ENCODE results near the gene HOXA9. TPM values are rescaled to one million over a fixed set of nuclear protein-coding genes. Genes with fewer than 3 reads are reported as not detected.

Gene HOXA9
- total RNA-seq, 4 donors from 2014 or later: 0.63 to 1.9 (median 0.67) TPM; not detected in 1

DNA sequence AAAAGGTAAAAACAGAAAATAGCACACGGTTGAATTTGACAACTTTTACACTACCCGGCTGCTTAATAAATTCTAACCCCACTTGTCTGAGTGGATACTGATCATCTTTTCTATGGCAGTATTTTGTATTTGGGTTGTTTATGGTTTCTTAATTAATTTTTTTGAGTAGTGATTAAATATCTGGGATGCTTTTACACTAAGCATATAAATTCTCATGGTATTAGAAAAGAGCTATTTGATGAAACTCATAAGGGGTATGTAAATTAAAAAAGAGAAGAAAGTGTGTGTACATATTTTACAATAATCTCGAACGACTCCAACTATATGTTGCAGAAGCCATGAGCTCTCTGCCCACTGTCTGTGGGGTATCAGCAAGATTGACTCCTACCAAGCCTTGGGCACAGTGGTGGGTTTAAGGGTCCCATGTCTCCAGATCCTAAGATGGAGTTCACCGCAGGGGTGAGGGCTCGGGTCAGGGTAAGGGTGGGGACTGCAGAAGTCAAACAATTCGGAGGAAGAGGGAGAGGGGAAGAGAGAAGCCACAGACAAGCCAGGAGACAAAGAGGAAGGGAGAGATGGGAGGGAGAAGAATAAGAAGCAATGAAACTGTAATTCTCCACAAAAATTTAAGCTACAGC lies 42.1 kb upstream of the HOXA9 start:
- intact Hi-C loops (cut with DNase I): loop anchor here (10.0 kb wide), 1 partner anchor 717 kb away; no protein-coding TSS in a partner anchor
- TF ChIP-seq POLR2A (IDR thresholded peaks at IDR 0.05): no peak
- TF ChIP-seq, protein P1, sequence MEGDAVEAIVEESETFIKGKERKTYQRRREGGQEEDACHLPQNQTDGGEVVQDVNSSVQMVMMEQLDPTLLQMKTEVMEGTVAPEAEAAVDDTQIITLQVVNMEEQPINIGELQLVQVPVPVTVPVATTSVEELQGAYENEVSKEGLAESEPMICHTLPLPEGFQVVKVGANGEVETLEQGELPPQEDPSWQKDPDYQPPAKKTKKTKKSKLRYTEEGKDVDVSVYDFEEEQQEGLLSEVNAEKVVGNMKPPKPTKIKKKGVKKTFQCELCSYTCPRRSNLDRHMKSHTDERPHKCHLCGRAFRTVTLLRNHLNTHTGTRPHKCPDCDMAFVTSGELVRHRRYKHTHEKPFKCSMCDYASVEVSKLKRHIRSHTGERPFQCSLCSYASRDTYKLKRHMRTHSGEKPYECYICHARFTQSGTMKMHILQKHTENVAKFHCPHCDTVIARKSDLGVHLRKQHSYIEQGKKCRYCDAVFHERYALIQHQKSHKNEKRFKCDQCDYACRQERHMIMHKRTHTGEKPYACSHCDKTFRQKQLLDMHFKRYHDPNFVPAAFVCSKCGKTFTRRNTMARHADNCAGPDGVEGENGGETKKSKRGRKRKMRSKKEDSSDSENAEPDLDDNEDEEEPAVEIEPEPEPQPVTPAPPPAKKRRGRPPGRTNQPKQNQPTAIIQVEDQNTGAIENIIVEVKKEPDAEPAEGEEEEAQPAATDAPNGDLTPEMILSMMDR (IDR thresholded peaks at IDR 0.05): no peak
- Histone ChIP-seq H3K27me3 (peaks cover 66% of the 10 kb centered on the region), H3K4me1 (peaks cover 9 to 20% of the 10 kb centered on the region in 2 donors), H3K9me3 (no peaks in the 10 kb centered on the region), H3K36me3 (no peaks in the 10 kb centered on the region), H3K4me3 (replicated peaks in 1 of 3) (no peak overlapping the region), H3K27ac (no peak overlapping the region)
- 33 to 44% methylated on average over 7 of the region's 7 CpGs for WGBS, 2 donors
- DNase-seq: no peak

DNA sequence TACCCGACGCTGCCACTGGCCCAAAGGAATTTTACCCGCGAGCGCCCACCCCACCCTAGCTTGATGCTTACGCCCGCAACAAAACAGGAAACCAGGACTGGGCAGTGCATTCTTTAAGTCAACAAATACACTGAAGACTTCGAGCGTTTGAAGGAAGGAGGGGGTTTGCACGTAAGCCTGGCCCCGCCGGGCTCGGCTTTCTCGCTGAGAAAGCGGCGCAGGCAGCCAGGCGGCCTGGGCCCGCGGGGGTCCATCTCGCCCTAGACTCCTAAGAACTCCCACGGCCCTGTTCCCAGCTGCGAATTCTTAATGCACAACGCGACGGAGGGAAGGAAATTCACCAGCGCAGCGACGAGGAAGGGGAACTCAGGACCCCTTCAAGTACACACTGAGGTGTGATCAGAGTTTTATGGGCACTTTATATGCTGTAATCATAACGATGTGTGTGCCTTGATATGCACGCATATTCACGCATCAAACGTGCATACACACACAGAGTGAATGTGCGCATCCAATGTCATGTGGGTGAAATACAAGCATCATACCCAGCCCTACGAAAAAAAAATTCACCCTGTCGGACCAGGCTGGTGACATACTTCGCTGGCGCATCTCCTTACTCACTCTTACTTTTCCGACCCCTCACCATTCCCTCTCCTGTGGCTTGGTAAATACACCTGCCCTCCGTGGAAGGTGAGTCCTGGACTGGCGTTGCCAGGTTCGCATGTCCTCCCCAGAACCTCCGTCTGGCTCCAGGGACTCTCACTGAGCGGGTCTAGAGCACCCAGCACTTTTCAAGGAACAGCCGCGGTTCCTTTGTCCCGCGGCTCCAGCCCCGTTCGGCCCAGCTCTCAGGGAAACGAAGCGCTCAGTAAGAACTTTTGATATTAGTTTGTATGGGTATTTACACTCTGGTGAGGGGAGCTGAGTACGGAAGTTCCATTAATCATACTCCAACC lies 40.3 kb upstream of the HOXA9 start:
- Histone ChIP-seq H3K4me3 (replicated peaks in 1 of 3) (peak overlapping the region in 1 of 3 donors; percentile 6), H3K4me1 (peaks cover 7 to 26% of the 10 kb centered on the region in 2 donors), H3K9me3 (no peaks in the 10 kb centered on the region), H3K27me3 (peaks cover 63% of the 10 kb centered on the region), H3K36me3 (no peaks in the 10 kb centered on the region), H3K27ac (no peak overlapping the region)
- WGBS, 2 donors: 9 to 10% methylated on average over 35 to 42 of the region's 52 CpGs
- intact Hi-C loops (cut with DNase I): loop anchor here (10.0 kb wide), 1 partner anchor 719 kb away; no protein-coding TSS in a partner anchor
- no peak for DNase-seq
- TF ChIP-seq, protein P1 (IDR thresholded peaks at IDR 0.05): no peak
- TF ChIP-seq POLR2A (IDR thresholded peaks at IDR 0.05): no peak

DNA sequence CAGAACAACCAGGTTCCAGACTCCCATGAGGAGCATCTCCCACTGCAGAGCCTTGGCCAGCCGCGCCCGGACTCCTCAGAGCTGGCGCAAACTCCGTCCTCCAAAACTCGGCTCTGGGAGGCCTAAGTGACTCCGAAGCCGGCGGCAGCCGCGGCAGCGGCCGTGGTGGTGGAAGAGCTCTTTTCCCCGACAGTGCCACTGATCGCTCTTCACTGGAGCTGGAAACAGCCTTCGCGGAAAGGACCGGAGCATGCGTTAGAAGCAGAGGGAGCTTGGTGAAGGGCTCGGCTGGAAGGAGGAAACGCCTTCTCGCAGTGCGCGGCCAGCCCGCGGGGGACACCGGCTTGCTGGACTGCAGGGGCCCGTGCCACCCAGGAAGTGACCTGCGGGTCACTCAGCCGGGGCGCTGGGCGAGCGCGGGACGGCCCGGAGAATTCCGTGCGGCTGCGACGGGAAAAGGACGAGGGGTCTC lies 39.5 kb upstream of the HOXA9 start:
- WGBS, 2 donors: 5 to 7% methylated on average over 21 to 23 of the region's 41 CpGs
- intact Hi-C loops (cut with DNase I): loop anchor here (10.0 kb wide), 1 partner anchor 720 kb away; no protein-coding TSS in a partner anchor
- Histone ChIP-seq H3K4me3 (replicated peaks in 1 of 3) (peak overlapping the region in 1 of 3 donors; percentile 6), H3K36me3 (no peaks in the 10 kb centered on the region), H3K9me3 (no peaks in the 10 kb centered on the region), H3K27me3 (peaks cover 61% of the 10 kb centered on the region), H3K4me1 (peaks cover 5 to 27% of the 10 kb centered on the region in 2 donors), H3K27ac (no peak overlapping the region)
- DNase-seq: no peak
- TF ChIP-seq, protein P1 (IDR thresholded peaks at IDR 0.05): no peak
- no peak for TF ChIP-seq POLR2A (IDR thresholded peaks at IDR 0.05)

DNA sequence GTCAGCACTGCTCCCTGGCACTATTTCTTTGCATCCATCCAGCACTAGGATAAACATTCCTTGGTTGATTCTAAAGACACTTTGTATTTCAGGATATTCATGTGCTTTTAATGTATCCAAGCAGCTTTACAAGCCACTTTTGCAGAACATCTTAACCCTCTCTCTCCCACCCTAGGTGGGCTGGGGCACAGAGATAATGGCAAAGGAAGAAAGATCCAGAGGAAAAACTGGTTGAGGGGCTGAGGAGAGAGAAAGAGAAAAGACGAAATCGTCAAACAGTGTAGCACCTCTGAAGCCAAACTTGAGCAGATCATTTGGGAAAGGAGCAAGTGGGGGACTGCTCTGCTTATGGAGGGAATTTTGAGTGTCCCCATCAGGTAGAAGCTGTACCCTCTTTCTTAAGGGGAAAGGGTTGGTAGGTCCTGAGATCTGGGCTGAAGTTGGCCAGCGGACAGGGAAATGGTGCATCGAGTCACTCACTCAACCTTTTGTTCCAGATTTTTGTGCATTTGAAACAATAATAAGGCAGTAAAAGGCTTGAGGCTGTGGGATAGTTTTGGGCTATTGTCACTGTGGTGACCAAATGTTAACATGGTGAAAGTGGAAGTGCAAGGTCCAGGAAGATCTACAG lies 38.7 kb upstream of the HOXA9 start:
- WGBS, 2 donors: 19 to 22% methylated on average over 4 of the region's 4 CpGs
- Histone ChIP-seq H3K9me3 (no peaks in the 10 kb centered on the region), H3K4me3 (replicated peaks in 1 of 3) (no peak overlapping the region), H3K36me3 (no peaks in the 10 kb centered on the region), H3K27me3 (peaks cover 63% of the 10 kb centered on the region), H3K27ac (no peak overlapping the region), H3K4me1 (peaks cover 6 to 30% of the 10 kb centered on the region in 2 donors)
- DNase-seq: no peak
- TF ChIP-seq, protein P1 (IDR thresholded peaks at IDR 0.05): no peak
- TF ChIP-seq POLR2A (IDR thresholded peaks at IDR 0.05): no peak
- intact Hi-C loops (cut with DNase I): loop anchor here (10.0 kb wide), 1 partner anchor 721 kb away; no protein-coding TSS in a partner anchor
